HG02798 (cell line): ENCODE data around the gene MGLL.
"Not testable (repeated sequence)": the region's sequence is repeated elsewhere in the genome, so short reads cannot be mapped to it uniquely, and the experiment has no call there.

Experiments
- ATAC-seq: cut with Tn5 transposase; IDR thresholded peaks from one replicate; pipeline ENCODE4 v1.9.1; 2021; ENCODE audit warnings: mild to moderate bottlenecking; ENCODE audit not compliant: unreplicated experiment, poor library complexity

The MGLL gene

DNA sequence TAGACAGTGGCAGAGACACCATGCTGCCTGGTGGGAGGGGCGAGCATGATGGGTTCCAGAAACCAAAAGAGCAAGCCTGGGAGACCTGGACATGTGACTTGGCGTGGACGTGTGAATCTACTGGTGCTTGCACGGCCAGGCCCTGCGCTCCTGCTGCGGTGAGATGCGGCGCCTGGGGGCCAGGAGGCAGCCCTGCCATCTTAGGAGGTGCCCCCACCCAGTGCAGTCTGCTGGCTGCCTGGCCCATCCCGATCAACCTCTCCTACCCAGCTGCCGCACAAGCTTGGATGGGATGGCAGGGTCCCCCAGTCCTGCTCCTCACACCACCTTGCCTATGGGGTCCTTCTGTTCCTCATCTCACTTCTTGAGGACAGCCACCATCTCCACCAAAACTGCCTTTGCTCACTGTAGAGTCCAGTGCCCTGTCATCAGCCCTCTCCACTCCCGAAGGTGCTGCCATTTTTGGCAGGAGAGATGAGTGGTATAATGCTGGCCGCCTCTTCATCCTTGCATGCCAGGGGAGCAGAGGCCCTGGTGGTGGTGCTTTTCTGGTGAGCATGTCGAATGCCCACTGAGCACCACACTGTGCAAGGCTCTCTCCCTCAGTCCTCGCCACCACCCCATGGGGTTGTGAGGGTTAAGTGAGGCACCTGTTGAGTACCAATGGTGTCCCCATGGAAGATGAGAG lies 152.6 kb downstream of the MGLL start:
- ATAC-seq: no peak

DNA sequence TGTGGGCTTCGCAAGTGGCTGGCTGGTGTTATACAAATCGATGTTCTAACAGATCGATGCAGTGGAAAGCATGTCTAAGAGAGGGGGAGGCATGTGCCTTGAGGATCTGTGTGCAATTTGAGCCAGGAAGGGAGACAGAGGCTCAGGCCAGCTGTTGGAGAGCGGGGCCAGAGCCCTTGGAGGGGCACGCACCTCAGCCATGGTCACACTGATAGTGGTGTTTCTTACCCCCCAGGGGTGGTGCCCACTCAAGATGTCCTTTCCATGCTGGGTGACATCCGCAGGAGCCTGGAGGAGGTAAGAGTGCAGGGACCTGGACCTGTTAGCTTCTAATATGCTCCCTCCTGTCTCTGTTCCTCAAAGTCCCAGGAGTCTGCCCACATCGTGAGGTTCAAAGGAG lies 153.4 kb downstream of the MGLL start:
- ATAC-seq: no peak

DNA sequence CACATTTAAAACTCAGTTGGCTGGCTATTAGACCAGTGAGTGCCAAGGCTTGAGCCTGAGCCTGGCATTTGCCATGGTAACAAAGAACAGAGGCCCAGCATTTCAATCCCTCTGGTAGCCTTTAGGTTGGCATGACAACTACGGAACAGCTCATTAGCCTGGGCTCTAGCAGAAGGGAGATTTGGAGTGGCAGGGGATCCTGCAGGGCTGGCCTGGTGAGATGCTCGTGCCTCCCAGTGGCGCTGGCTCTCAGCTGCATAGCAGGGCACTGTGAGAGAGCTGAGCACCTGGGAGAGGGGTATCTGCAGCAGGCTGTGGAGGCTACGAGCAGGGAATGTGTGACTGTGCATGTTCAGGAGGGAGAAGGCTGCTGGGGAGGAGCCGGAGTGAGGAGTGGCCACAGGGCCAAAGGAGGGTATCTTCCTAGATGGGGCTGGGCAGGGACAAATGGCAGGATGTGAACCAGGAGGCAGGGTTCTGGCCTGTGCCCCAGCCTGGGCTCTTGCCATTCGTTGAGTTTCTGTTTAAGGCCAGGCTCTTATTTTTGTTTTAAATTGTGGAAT lies 155.1 kb downstream of the MGLL start:
- ATAC-seq: no peak

DNA sequence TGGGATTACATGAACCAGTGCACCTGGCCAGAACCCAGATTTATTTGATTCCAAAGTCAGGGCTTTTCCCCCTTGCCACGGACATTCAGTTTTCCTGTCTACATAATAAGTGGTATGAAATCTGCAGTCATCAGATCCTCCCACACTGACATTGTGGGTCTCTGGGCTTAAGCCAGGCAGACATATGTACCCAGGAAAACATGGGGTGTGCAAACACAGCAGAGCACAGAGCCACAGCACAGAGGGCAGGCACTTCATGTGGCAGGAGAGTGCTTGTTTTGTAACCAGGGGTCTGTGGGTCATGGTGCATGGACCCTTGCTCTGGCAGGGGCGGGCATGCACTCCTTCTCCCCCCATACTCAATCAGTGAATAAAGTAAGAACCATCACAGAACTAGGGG lies 155.6 kb downstream of the MGLL start:
- ATAC-seq: no peak

DNA sequence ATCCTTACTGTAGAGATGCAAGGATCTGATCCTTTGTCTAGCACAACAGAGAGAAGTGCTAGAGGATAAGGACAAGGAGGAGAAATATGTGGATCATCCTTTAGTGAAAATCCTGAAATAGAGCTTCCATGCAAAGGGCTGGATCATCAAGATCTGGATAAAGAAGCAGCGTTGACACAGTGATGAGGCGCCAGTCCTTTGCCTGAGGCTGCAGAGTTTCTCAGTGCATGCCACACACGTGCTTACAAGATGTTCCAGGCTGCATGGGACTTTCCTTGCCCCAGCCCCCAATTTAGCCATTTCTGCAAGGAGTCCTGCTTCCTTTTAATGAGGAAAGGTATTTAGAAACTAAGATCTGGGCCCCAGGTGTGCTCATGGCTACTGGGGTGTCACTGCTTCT lies 156.7 kb downstream of the MGLL start:
- no peak for ATAC-seq

DNA sequence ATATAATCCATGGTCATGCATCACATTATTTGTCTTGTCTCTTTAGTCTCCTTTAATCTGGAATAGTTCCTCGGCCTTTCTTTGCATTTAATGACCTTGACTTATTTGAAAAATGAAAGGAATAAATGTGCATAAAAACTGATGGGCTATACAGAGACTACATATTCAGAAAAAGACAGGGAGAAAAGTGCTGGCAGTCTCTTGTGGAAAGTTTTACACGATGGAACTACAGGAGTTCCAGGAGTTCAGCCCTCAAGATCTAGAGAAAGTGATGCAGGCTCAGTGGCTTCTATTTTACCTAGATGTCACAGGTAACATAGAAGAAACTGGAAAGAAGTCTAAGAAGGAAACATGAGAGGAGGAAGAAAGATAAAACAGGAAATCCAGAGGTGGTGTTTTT lies 157.2 kb downstream of the MGLL start:
- ATAC-seq: no peak

DNA sequence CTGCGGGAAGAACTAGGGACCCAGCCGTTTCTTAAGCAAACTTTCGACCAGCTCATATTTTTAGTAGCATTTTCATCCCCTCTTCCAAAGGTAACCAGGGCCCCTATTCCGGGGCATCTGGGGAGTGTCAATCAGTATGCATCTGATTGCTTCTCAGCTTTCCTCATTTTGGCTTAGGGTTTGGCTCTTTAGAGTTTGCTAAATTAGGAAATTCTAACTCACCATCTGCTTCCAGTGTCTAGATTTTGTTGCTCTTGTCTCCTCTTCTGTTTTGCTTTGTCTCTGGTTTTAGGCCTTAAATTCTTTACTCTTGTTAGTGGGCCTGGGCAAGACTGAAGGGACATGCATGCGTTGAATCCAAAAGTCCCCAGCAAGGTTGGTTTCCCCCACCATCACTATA lies 159.2 kb downstream of the MGLL start:
- ATAC-seq: no peak

DNA sequence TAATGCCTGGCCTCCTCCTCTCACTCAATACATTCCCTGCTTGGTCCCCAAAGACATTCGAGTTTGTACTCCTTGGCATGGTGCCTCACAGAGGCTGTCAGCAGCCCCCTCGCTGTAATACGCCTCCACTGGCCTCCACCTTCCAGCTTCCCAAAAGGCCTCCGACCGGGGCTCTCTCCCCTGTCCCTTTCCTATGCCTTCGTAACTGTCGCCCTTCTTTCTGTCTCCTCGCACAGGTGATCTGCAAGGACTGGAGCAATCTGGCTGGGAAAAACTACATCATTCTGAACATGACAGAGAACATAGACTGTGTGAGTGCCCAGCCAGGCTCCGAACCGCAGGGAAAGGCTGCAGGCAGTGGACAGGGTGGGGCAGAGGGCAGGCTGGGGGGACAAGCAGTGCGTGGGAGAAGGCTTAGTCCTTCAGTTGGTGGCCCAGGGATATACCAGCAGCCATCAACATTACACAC lies 160.3 kb downstream of the MGLL start:
- no peak for ATAC-seq

DNA sequence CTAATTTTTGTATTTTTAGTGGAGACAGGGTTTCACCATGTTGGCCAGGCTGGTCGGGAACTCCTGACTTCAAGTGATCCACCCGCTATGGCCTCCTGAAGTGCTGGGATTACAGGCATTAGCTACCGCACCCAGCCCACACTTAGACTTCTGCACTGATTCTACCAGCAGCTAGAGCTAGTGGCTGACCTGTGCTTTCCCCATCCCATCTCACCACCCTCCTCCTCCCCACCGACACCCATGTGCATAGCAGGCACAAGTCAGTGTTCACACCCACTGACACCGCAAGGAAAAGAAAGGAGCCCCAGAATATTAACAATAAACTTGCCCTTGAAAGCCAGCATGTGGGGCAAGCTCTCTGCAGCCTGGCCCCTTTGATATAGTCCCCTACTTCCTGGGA lies 160.7 kb downstream of the MGLL start:
- ATAC-seq: no peak

DNA sequence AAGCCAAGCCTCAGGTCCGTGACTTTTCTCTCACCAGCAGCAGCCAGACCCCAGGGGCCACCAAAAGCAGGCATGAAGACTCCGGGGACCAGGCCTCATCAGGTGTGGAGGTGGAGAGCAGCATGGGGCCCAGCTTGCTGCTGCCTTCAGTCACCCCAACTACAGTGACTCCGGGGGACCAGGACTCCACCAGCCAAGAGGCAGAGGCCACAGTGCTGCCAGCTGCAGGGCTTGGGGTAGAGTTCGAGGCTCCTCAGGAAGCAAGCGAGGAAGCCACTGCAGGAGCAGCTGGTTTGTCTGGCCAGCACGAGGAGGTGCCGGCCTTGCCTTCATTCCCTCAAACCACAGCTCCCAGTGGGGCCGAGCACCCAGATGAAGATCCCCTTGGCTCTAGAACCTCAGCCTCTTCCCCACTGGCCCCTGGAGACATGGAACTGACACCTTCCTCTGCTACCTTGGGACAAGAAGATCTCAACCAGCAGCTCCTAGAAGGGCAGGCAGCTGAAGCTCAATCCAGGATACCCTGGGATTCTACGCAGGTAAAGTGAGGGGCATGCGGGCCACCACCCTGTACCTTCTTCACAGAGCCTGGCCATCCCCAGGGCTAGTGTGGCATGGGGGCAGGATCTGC lies 161.6 kb downstream of the MGLL start:
- no peak for ATAC-seq

DNA sequence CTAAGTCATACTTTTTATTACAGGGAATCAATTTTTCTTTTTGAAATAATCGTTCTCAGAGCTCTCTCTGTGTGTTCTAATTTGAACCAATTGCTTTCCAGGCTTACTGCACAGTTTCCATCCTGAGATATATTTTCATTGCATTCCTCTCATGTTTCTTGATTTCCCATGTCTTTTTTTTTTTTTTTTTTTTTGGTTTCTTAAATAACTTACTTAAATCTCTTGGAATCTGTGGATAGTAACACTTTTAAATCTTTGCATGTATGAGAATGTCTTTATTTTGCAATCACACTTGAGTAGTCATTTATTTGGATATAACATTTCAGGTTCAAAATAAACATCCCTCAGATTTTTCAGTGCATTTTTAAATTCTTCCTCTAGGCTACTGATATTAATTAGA lies 164.1 kb downstream of the MGLL start:
- no peak for ATAC-seq

DNA sequence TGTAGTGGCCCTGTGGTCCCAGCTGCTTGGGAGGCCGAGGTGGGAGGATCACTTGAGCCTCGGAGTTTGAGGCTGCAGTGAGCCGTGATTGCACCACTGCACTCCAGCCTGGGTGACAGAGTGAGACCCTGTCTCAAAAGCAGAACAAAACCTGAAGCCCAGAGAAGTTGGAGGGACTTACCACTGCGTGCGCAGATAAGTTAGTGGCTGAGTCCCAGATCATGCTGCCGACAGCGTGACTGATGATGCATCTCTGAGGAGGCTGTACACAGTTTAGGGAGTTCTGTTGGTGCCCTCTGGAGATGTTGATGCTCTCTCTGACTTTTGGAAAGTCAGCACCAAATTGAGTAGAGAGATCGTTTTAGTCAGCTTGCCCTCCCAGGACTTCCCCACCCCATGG lies 165.4 kb downstream of the MGLL start:
- ATAC-seq: no peak

DNA sequence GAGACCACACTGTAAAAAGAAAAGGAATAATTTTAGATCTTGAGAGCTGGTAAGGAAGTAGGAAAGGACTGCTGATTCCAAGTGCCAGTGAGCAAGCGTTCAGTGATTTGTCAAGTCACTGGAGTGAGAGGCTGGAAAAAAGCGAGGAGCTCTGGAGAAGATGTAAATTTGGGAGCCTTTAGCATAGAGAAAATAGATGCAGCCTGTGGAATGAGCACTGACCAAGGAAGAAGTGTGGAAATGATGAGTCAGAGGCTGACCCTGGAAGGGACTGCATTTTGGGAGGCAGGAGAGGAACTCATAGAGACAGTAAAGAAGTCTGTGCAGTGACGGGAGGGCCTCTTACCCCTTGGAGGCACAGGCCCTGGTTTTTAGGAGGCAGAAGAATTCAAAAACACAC lies 166.7 kb downstream of the MGLL start:
- ATAC-seq: no peak

DNA sequence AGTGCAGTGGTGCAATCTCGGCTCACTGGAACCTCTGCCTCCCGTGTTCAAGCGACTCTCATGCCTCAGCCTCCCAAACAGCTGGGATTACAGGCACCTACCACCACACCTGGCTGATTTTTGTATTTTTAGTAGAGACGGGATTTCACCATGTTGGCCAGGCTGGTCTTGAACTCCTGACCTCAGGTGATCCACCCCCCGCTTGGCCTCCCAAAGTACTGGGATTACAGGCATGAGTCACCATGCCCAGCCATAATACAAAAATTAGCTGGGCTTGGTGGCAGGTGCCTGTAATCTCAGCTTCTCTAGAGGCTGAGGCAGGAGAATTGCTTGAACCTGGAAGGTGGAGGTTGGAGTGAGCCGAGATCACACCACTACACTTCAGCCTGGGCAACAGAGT lies 167.3 kb downstream of the MGLL start:
- ATAC-seq: not testable (repeated sequence)

DNA sequence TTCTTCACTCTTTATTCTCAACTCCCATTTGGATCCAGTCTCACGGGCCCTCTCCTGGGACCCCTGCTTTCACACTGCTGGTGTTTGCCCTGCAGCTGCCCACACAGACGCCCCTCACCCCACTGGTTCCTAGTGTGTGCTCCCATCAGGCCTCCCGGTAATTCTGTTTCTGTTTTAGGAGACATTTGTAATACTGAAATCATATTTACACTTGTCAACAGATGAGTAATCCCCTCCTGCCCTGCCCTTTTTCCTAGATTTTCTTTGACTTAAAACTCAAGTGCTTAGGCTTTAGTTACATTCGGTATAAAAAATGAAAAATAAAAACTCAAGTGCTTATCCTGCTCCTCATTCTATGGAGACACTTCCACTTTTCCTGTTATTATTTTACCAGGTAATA lies 167.9 kb downstream of the MGLL start:
- no peak for ATAC-seq

DNA sequence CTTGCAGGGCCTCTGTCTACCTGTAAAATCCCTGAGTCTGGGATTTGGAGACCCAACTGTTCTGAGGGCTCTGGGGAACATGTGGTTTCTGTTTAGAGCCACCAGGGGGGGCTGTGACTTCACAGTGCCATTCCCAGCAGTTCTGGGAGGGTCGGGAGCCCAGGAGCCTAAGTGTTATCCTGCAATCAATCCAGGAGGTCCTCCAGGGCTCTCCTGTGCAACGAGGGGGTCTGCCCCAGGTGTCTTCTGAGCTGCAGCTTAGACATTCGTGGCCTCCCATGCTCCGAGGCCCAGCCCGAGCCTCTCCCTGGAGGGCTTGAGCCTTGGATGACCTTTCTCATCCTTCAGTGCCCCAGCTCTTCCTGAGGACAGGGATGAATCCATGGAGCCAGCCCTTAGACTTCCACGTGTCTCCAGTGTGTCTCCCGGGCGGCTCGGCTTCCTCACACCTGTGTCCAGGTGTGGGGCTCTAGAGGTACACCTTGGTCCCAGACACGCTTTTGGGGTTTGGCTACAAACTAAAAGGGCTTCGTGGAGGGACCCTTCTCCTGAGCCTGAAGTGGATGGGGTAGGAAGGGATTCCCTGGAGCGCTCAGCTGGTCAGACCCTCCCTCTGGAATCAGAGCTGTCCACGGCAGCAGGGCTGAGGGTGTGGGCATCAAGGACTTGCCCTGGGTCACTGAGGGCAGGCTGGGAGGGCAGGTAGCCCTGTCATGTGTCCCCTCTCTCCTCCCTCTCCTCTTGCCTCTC lies 169.9 kb downstream of the MGLL start:
- ATAC-seq: no peak

DNA sequence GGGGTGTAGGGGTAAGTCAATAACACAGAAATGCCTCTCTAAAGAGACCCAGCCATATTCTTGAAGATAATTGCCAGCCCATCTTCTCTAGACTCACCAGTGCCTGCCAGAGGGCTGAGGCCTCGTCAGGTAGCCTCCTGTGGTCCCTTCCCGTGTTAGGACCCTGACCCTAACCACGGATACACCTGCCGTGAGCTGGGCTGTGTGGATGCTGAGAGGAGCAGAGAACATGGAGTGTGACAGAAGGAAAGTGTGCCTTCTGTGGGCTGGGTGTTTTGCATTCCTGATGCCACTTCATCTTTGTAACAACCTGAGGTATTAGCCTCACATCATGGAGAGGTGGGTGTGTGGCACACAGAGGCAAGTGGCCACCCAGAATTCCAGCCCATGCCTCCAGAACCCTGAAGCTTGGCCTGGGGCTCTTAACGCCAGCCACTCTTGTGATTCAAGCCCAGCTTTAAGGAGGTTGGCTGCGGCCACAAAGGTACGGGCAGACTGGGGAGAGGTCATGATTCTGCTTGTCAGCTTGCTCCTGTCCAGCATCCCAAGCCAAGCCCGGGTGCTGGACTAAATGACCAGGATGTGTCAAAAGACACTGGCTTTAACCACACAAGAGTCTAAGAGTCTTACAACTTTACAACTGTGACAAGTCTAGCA lies 170.7 kb downstream of the MGLL start:
- ATAC-seq: no peak

DNA sequence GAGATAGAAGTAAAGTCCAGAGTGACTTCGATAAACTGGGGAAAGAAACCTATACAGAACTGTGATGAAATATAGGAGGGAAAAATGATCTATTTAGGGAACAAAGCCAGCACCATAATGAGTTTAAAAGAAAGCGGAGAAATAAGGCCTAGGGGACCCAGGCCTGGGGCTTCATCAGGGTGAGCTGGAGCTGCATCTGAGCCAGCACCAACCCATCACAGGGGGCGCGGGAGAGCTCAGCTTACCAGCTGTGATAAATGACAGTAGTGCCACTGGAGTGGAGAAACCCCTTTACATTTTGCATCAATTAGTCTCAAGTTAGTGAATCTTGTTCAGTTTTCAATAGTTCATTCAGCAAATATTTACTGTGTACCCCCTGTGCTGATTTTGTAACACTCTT lies 172.1 kb downstream of the MGLL start:
- no peak for ATAC-seq

DNA sequence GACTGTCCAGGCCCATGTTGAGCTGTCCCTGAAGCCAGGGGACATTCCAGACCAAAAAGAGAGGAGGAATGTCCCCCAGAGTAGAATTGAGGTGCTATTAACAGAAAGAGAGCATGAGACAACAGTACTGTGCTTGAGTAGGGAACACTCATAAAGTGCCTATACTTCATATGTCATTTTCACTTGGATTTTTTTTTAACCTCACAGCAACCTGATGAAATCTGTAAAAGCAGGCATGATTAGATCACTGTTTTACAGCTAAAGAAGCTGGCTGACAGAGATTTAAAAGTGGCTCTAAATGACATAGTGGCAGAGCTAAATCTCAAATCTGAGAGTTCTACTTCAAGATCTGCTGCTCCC lies 174.5 kb downstream of the MGLL start:
- ATAC-seq: no peak

DNA sequence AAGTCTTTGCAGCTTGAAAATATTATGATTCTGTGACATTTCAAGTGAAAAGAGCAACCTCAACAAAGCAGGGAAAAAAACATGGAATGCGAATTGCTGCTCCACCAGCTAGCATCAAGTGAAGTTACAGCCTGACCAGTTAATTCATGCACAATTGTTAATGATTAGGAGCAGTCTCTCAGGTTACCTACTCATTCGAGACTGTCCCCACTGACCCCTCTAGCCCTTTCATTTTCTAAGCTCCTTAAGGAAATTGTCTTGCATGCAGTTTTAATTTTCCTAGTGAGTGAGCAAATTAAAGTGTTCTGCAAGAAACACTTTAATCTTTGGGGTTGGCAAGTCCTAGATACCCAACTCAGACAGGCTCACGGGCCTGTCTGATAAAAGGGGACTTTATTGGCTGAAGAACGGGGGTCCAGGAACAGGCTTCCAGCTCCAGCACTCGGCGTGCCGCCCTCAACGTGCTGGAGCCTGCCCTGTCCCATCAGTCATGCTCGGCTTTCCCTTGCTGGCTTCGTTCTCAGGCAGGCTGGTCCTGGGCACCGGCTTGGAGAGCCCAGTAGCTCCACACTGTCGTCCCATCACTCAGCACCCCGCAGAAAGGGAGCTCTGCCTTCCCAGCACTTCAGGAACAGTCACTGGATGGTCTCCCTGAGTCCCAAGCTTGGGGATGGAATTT lies 175.0 kb downstream of the MGLL start:
- ATAC-seq: no peak
